Eye (tissue), 1 donor: ENCODE measurements around the gene SYNE1.
A peak's percentile ranks its signal among the peaks of the same experiment; 100 is the strongest.
"Not testable (repeated sequence)": the region's sequence is repeated elsewhere in the genome, so short reads cannot be mapped to it uniquely, and the experiment has no call there.

ENCODE experiments used
- DNase-seq: peaks from one replicate; pipeline ENCODE4 v3.0.0-alpha.2; 2015

Gene SYNE1

GRCh38 chr6:152478377-152479010 lies 158.7 kb downstream of the SYNE1 start:
- DNase-seq, result no peak

DNA sequence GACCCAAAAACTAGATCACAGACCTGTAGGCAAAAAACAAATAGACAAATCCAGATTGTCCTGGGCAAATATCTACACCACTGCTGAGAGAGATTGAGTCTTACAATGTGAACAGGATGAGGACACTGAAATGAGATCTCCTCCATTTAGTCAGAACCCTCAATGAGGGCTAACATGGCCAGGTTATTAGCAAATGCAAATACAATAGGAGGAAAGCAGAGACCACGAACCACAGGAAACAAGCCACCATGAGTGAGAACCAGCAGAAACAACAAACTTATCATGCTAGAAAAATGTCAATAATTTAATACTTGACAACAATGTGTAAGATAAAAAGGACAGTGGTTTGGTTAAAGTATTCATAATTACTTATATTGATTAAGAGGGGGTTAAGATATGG lies 162.8 kb downstream of the SYNE1 start:
- DNase-seq, result no peak

- no peak for DNase-seq
Observed at GRCh38 chr6:152472325-152472724, 164.8 kb downstream of the SYNE1 start.

GRCh38 chr6:152471456-152472265 lies 165.5 kb downstream of the SYNE1 start:
- no peak for DNase-seq

DNA sequence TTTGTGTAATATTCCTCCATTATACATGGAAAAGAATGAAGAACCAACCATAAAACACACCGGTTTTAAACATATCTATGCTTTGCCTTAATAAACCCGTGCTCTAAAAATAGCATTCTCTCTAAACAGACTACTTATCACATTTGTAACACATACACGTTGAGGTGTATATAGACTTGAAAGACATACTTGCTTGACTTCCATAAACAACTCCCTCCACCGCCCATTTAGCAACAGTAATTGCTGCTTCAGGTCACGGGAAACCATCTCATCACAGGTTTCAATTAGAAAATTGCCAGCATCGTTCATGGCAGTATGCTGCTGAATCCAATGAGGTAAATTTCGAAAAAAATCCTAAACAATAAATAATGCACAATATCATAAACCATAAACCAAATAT lies 174.0 kb downstream of the SYNE1 start:
- DNase-seq, result no peak

DNA sequence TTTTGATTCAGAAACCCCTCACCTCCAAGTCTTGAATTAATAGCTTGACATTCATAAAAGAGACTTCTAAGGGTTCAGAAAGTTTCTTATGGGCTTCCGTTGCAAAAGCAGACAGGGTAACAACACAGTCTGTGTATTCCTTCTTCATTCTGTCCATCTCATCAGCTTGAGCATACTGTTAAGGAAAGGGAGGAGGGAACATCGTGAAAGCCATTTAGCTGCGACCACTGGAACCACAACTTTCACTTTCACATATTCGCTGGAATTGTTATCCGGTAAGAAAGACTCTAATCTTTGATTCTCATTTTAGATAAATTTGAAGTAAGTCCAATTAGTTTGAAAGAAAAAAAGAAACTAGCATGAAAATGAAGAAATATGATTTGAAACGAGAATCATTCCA lies 174.4 kb downstream of the SYNE1 start:
- no peak for DNase-seq

DNA sequence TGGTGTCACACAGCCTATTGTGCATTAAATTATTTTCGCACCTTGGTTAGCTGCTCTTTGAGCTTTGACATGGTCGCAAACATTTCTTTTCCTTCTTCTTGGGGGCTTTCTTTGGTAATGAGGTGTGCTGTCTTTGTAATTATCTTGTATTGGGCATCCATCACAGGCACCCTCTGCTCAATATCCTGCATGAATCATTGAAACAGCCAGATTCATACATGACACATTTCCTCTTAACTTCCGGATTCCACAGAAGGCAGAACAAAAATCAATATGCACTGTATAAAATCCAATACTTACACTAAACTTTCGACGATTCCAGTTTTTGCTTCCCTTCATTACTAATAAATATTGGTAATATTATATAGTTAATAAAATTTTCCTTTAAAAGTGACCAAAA lies 175.6 kb downstream of the SYNE1 start:
- DNase-seq, result no peak

DNA sequence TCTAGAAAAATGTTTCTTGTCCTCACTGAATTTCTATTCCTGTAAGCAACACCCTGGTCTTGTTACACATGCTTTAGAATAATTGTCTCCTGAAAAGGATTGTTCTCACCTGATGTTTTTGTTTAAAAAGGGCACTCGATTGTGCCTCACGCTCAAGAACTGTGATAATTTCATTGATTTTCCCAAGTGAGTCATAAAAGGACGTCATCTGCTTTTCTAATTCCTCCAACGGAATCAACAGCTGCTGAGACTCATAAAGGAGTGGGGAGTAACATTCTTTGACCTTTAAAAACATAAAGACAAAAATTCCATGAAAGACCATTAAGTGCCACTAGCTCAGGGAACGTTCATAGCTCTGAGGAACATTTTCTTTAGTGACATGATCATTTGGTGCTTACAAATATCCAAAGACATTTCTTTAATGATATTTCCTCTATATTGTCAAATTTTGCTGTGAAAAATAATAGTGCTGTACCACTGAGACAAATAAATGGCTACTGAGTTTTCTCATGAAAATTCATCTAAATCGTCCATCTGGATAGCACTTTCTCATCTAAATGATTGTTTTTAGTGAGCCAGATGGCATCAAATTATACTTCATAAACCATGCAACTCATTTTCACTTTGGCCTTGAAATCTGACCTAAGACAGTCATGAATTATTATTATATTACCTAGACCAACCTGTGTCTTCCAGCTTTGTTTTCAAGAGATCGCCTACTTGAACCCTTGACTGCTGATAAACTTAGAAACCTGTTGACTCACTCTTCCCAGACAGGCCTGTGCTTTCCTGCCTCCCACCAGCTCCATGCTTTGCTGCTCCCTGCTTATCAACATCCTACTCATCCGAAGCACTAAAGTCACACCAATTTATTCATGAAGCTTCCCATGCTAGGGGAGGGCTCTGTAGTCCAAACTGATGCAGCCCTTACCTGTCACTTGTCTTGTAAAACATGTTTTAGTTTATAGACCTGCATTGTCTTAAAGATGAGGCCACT lies 178.2 kb downstream of the SYNE1 start:
- DNase-seq, result peak; percentile 7

- DNase-seq, result no peak
Observed at GRCh38 chr6:152457949-152458624, 179.1 kb downstream of the SYNE1 start.

- DNase-seq, result no peak
Observed at GRCh38 chr6:152454003-152454402, 183.2 kb downstream of the SYNE1 start.

GRCh38 chr6:152453421-152453820 lies 183.7 kb downstream of the SYNE1 start:
- DNase-seq, result no peak

- DNase-seq, result no peak
Observed at GRCh38 chr6:152452639-152453038, 184.5 kb downstream of the SYNE1 start.

GRCh38 chr6:152450519-152450918 lies 186.6 kb downstream of the SYNE1 start:
- DNase-seq, result no peak

DNA sequence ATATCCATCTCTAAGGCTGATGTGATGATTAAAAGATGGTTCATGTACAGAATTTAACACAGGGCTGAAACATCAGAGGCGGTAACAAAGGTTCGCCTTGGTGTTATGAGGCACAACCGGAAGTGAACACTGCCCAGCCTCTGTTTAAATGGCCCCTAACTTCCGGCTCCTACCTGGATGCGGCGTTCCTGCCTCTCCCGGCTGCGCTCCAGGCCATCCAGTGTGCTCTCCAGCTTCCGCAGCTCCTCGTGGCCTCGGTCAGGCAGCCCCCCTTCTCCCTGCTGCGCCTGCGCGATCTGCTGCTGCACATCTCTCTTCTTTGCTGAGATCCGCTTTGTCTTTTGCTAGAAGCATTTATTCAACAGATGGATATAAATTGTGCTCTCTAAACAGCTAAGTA lies 195.3 kb downstream of the SYNE1 start:
- DNase-seq, result no peak

GRCh38 chr6:152435816-152436215 lies 201.3 kb downstream of the SYNE1 start:
- DNase-seq, result no peak

DNA sequence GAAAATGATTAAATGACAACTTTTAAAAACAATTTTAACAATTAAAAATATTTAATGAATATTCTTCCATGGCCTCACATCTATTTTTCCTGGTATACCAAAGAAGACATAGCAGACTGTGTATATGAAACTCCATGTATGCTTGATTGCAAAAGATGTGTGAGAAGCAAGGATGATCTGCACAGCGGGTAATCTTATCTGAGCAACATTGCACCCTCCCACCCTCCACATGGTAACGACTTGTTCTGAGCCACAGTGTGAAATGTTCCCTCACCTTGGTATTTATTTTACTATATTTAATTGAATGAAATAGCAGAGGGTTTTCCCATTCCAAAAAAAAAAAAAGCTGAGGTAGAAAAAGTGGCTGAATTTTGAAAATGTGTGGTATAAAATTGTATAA lies 204.4 kb downstream of the SYNE1 start:
- DNase-seq, result no peak

- no peak for DNase-seq
Observed at GRCh38 chr6:152428126-152428525, 209.0 kb downstream of the SYNE1 start.

DNA sequence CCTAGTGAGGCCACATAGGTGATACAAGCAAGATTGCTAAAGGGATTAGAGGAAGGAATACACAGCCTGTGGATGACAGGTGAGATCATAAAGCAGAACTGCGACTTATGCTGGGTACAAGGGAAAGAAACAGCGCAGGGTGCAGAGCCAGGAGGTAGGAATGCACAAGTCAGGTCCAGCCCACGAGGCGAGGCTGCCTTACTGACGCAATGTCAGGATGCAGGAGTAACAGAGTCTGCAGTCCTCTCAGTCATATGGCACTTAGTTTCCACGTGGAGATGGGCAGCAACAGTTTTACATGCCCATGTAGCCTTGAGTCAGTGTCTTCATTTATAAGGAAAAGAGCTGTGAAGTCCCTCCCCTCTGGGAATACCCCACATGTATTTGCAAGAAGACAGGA lies 210.9 kb downstream of the SYNE1 start:
- DNase-seq, result no peak

- DNase-seq, result no peak
Observed at GRCh38 chr6:152423216-152424103, 213.7 kb downstream of the SYNE1 start.

- not testable (repeated sequence) for DNase-seq
Observed at GRCh38 chr6:152421496-152421895, 215.7 kb downstream of the SYNE1 start.

DNA sequence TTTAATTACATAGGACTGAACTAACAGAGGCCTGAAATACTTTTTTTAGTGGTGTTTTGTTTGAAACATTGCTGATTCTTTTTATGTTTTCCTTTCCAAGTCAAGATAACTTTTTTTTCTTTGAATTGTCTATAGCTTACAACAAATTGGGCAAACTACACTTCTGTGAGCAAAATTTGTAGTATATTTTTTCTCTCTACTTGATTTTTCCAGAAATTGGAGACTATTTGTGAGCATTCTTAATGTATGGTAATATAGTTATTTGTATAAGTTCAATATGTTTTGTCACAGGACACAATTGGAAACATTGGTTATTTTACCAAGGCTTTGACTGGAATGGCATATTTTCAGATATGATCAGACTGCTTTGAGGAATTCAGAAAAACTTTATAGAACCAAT lies 216.5 kb downstream of the SYNE1 start:
- no peak for DNase-seq

- no peak for DNase-seq
Observed at GRCh38 chr6:152418551-152418950, 218.6 kb downstream of the SYNE1 start.
